ENCODE measurements around the gene DNAJC21.

- TF ChIP-seq, protein P1, sequence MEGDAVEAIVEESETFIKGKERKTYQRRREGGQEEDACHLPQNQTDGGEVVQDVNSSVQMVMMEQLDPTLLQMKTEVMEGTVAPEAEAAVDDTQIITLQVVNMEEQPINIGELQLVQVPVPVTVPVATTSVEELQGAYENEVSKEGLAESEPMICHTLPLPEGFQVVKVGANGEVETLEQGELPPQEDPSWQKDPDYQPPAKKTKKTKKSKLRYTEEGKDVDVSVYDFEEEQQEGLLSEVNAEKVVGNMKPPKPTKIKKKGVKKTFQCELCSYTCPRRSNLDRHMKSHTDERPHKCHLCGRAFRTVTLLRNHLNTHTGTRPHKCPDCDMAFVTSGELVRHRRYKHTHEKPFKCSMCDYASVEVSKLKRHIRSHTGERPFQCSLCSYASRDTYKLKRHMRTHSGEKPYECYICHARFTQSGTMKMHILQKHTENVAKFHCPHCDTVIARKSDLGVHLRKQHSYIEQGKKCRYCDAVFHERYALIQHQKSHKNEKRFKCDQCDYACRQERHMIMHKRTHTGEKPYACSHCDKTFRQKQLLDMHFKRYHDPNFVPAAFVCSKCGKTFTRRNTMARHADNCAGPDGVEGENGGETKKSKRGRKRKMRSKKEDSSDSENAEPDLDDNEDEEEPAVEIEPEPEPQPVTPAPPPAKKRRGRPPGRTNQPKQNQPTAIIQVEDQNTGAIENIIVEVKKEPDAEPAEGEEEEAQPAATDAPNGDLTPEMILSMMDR (conservative IDR thresholded peaks at IDR 0.05; ENCODE audit: low read depth, low read length): no peak
- TF ChIP-seq EZH2 (IDR thresholded peaks at IDR 0.05; ENCODE audit: low read length, unreplicated experiment): no peak
- TF ChIP-seq EZH2phosphoT487 (IDR thresholded peaks at IDR 0.05; ENCODE audit: borderline replicate concordance, low read length): no peak
These were observed 15.2 kb downstream of the DNAJC21 start for GRCh38 chr5:34944460-34945047.
